HepG2 (cell line): Measurements from ENCODE around the gene MPP3. TPM values are rescaled to one million over a fixed set of nuclear protein-coding genes. Genes with fewer than 3 reads are reported as not detected.

Source experiments
- ATAC-seq: fragments of 200-7000 bp; cut with Tn5 transposase; 3 replicates; pipeline ENCODE4 v1.9.1; 2020; ENCODE audit warnings: mild to moderate bottlenecking, moderate library complexity
- BruUV-seq: library from RNA; stranded (reverse); fragments of 400-500 nt; replicated peaks from 2 replicates; lab custom pipeline; 2021; lab: Mats Ljungman, UMichigan
- CTCF ChIA-PET: fragments of 300-600 bp; formaldehyde crosslinking; extraction: SDS; loops from one replicate; lab custom pipeline; 2021; ENCODE audit warnings: low total read pairs, inconsistent platforms, low intra/inter-chr PET ratio; lab: Yijun Ruan, JAX
- POLR2A ChIA-PET: fragments of 350-600 bp; sonication (Branson Sonifier 250); formaldehyde crosslinking; loops from one replicate; lab custom pipeline; 2020; ENCODE audit warnings: antibody characterized with exemption, inconsistent platforms; lab: Yijun Ruan, JAX
- DNase-seq: peaks from one replicate; pipeline ENCODE4 v3.0.0-alpha.2; 2015; ENCODE audit warnings: low spot score
- FAIRE-seq: peaks from 3 replicates; lab custom pipeline; 2011; peaks lifted over from hg19 to GRCh38; lab: Jason Lieb, UNC
- H2AFZ ChIP-seq: one replicate; pipeline ENCODE4 v1.6.1; 2011; ENCODE audit warnings: low read length, inconsistent platforms
- H3K27ac ChIP-seq: fragments of 300-600 bp; 3 replicates; pipeline ENCODE4 v1.8.0; 2011; ENCODE audit warnings: mixed run types, mild to moderate bottlenecking, mixed read lengths, low read length, inconsistent platforms; ENCODE audit not compliant: insufficient read depth; ENCODE audit errors: extremely low read length
- H3K27me3 ChIP-seq, 2 experiments: fragments of 200-600 bp in 1 of 2; 2 replicates in 1 of 2; 3 replicates in 1 of 2; pipeline versions ENCODE4 v1.6.0 to v1.8.0; 2011; ENCODE audit warnings: low read length in 2 of 2, mild to moderate bottlenecking in 2 of 2, moderate library complexity in 2 of 2, inconsistent platforms in 1 of 2; ENCODE audit not compliant: insufficient read depth in 2 of 2, control insufficient read depth in 1 of 2
- H3K36me3 ChIP-seq, 2 experiments: fragments of 200-600 bp in 1 of 2; replicated peaks in 1 of 2; 2 replicates in 1 of 2; 3 replicates in 1 of 2; pipeline versions ENCODE4 v1.5.1 to v1.8.0; 2011; ENCODE audit warnings: low read length in 2 of 2, inconsistent platforms in 1 of 2; ENCODE audit not compliant: insufficient read depth in 2 of 2, control insufficient read depth in 1 of 2
- H3K4me1 ChIP-seq: 2 replicates; pipeline ENCODE4 v1.5.1; 2012; ENCODE audit warnings: low read length, inconsistent platforms; ENCODE audit not compliant: insufficient read depth
- H3K4me2 ChIP-seq: 2 replicates; pipeline ENCODE4 v1.6.0; 2011; ENCODE audit warnings: low read depth, low read length, inconsistent platforms
- H3K4me3 ChIP-seq, 3 experiments: fragments of 200-600 bp in 1 of 3; sonication (generic), shearing (Covaris generic) in 1 of 3; replicated peaks in 1 of 3; 2 replicates each; pipeline ENCODE4 v1.5.1; 2011 to 2016; ENCODE audit warnings: low read length in 3 of 3, inconsistent platforms in 2 of 3, low read depth in 2 of 3, mild to moderate bottlenecking in 2 of 3, control low read depth in 1 of 3, mixed read lengths in 1 of 3; ENCODE audit not compliant: insufficient read depth in 1 of 3
- H3K79me2 ChIP-seq: one replicate; pipeline ENCODE4 v1.6.1; 2011; ENCODE audit warnings: low read length, inconsistent platforms; ENCODE audit not compliant: insufficient read depth
- H3K9ac ChIP-seq: 2 replicates; pipeline ENCODE4 v1.6.0; 2011; ENCODE audit warnings: mild to moderate bottlenecking, low read depth, low read length, inconsistent platforms; ENCODE audit not compliant: insufficient read depth
- H3K9me3 ChIP-seq: 2 replicates; pipeline ENCODE4 v1.5.1; 2012; ENCODE audit warnings: mild to moderate bottlenecking, low read length
- H4K20me1 ChIP-seq: 2 replicates; pipeline ENCODE4 v1.6.0; 2011; ENCODE audit warnings: inconsistent platforms, mild to moderate bottlenecking, low read length, moderate library complexity; ENCODE audit not compliant: insufficient read depth
- CREB1 ChIP-seq, 2 experiments: fragments of 450-650 bp in 1 of 2; IDR thresholded peaks; 2 replicates each; pipeline ENCODE4 v1.6.1; 2016 to 2017; ENCODE audit warnings: control low read depth in 1 of 2, mild to moderate bottlenecking in 1 of 2, missing compliant biosample characterization in 1 of 2, missing genetic modification characterization in 1 of 2
- CTCF ChIP-seq: sonication (generic); formaldehyde crosslinking; IDR thresholded peaks from 2 replicates; pipeline ENCODE4 v1.5.0; 2020; ENCODE audit warnings: mild to moderate bottlenecking, missing genetic modification reagents, moderate library complexity
- DMTF1 ChIP-seq: sonication (generic); formaldehyde crosslinking; IDR thresholded peaks from 2 replicates; pipeline ENCODE4 v1.4.0; 2020; ENCODE audit warnings: mild to moderate bottlenecking, missing genetic modification reagents
- ERF ChIP-seq: IDR thresholded peaks from 2 replicates; pipeline ENCODE4 v1.6.1; 2018; ENCODE audit warnings: missing biosample characterization, missing genetic modification reagents
- KLF16 ChIP-seq, 2 experiments: sonication (generic) in 1 of 2; formaldehyde crosslinking in 1 of 2; IDR thresholded peaks; 2 replicates each; pipeline versions ENCODE4 v1.6.1 to v1.8.0; 2016 to 2023; ENCODE audit warnings: missing genetic modification reagents in 2 of 2, missing compliant biosample characterization in 1 of 2
- MAFK ChIP-seq, 2 experiments: IDR thresholded peaks in 1 of 2; conservative IDR thresholded peaks in 1 of 2; 2 replicates each; pipeline ENCODE4 v1.6.1; 2011; ENCODE audit warnings: improper control_type of control experiment in 2 of 2, low read length in 2 of 2
- SCMH1 ChIP-seq: sonication (generic); formaldehyde crosslinking; IDR thresholded peaks from 2 replicates; pipeline ENCODE4 v1.9.0; 2021; ENCODE audit warnings: missing genetic modification reagents, mild to moderate bottlenecking, borderline replicate concordance
- TEAD3 ChIP-seq: optimal IDR thresholded peaks from 2 replicates; pipeline ENCODE3; 2016; ENCODE audit warnings: borderline replicate concordance
- ZBTB46 ChIP-seq: sonication (generic); formaldehyde crosslinking; IDR thresholded peaks from 2 replicates; pipeline ENCODE4 v1.4.0; 2020; ENCODE audit warnings: mild to moderate bottlenecking, missing genetic modification reagents, borderline replicate concordance
- ZNF335 ChIP-seq: sonication (generic); formaldehyde crosslinking; IDR thresholded peaks from 2 replicates; pipeline ENCODE4 v1.4.0; 2020; ENCODE audit warnings: missing genetic modification reagents
- ZNF484 ChIP-seq: sonication (generic); formaldehyde crosslinking; IDR thresholded peaks from 2 replicates; pipeline ENCODE4 v1.5.1; 2020; ENCODE audit warnings: mild to moderate bottlenecking, low read depth, missing genetic modification reagents, borderline replicate concordance
- WGBS: methylation state at CpG from one replicate; pipeline ENCODE4 v1.1.6; 2017; ENCODE audit warnings: low lambda C conversion rate; 5-methylcytosine and 5-hydroxymethylcytosine counted together
- in situ Hi-C: cut with HindIII; loops from 2 replicates; pipeline ENCODE4 v1.10.0; 2017; ENCODE audit warnings: low pct_unique_long_range_greater_than_20kb; ENCODE audit not compliant: extremely low pct_ligation_motif_present
- intact Hi-C: fragments of 100-400 bp; cut with micrococcal nuclease; formaldehyde crosslinking; loops from one replicate; pipeline ENCODE4 v1.10.0; 2022; ENCODE audit not compliant: unreplicated experiment
- polyA plus RNA-seq, 8 experiments: library from polyadenylated mRNA; depleted of rRNA in 3 of 8; stranded (reverse) in 7 of 8; unstranded in 1 of 8; fragments of >200 nt; fragmentation: Illumina TruSeq in 4 of 8; extraction: Trizol in 4 of 8; gene quantifications; 2 replicates each; pipeline versions ENCODE4 v1.2.1 to v1.2.3, GENCODE V29; 2011 to 2016; ENCODE audit warnings: low read depth in 4 of 8, missing spikeins in 1 of 8, mixed read lengths in 1 of 8; ENCODE audit not compliant: insufficient read depth in 1 of 8
- total RNA-seq, 5 experiments: library from RNA; depleted of rRNA; stranded (reverse); fragments of >200 nt; fragmentation: Illumina TruSeq; extraction: Trizol; gene quantifications; 2 replicates each; pipeline ENCODE4 v1.2.3, GENCODE V29; 2016; ENCODE audit warnings: low read depth in 1 of 5

Gene MPP3
- total and polyA plus RNA-seq, 2 of the 13 experiments (the other 11 are each of a cell fraction or from before 2014, with no cell fraction given) = 0.91 to 1.8 TPM

GRCh38 chr17:43840814-43841213 lies 7.9 kb upstream of the MPP3 start:
- Histone ChIP-seq H3K9ac (no peak overlapping the region), H3K4me1 (peaks cover 22% of the 10 kb centered on the region), H2AFZ (no peak overlapping the region), H3K9me3 (no peaks in the 10 kb centered on the region), H3K4me3 (no peak overlapping the region), H3K36me3 (no peaks in the 10 kb centered on the region), H3K4me2 (no peak overlapping the region), H3K79me2 (no peaks in the 10 kb centered on the region), H3K27ac (no peak overlapping the region), H4K20me1 (no peaks in the 10 kb centered on the region), H3K27me3 (peaks cover 2 to 19% of the 10 kb centered on the region in 2 experiments; a peak in 3 of 5 replicates)
- BruUV-seq = no TSS peak
- CTCF ChIA-PET = no interaction called here
- TF ChIP-seq TEAD3 (CRISPR knock-in tag) (peak; percentile 42), CREB1 (IDR thresholded peaks at IDR 0.05) (no peak), CREB1 (CRISPR knock-in tag; IDR thresholded peaks at IDR 0.05) (no peak), CTCF (CRISPR knock-in tag) (peak; percentile 54)
- 39% methylated on average over 4 of the region's 4 CpGs for WGBS
- DNase-seq = peak; percentile 61
- in situ Hi-C loops = no loop called here
- intact Hi-C loops = no loop called here
- peak; percentile 28 for FAIRE-seq
- peak; percentile 86 for ATAC-seq
- POLR2A ChIA-PET = interaction anchor here (1.0 to 1.2 kb wide), 2 partner anchors 68 to 480 kb away, joined by 3 to 5 read pairs; no protein-coding TSS in a partner anchor

DNA sequence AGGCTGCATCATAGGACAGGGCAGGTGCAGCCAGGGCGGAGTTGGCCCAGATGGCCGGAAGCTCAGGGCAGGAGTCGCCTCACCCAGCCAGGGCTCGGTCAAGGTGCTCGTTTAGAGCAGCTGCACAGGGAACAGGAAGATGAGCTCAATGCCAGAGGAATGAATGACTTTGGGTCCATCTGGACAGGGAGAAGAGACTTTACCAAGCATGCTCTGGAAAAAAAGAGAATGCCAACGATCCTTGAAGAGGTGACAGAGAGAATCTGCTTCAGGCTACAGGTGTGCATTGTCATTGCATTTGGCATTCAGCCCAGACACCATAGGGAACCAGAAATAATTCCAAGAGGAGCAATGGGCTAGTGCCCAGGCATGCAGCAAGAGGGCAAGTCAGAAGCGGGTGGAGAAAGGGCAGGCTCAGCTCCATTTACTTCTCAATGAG lies 6.7 kb upstream of the MPP3 start:
- CTCF ChIA-PET = no interaction called here
- Histone ChIP-seq H3K4me2 (peak overlapping the region; percentile 52), H3K9me3 (no peaks in the 10 kb centered on the region), H3K27me3 (peaks cover 2 to 19% of the 10 kb centered on the region in 2 experiments; a peak in 3 of 5 replicates), H2AFZ (no peak overlapping the region), H4K20me1 (no peaks in the 10 kb centered on the region), H3K4me1 (peaks cover 19% of the 10 kb centered on the region), H3K27ac (no peak overlapping the region), H3K36me3 (no peaks in the 10 kb centered on the region), H3K9ac (no peak overlapping the region), H3K4me3 (peak overlapping the region in 1 of 3 experiments; percentile 13; a peak in 1 of 6 replicates), H3K79me2 (no peaks in the 10 kb centered on the region)
- ATAC-seq (peak; percentile 80), FAIRE-seq (no peak), DNase-seq (peak; percentile 48)
- POLR2A ChIA-PET = no interaction called here
- BruUV-seq = no TSS peak
- intact Hi-C loops (no loop called here), in situ Hi-C loops (no loop called here)
- 5% methylated on average over 7 of the region's 7 CpGs for WGBS
- TF ChIP-seq SCMH1 (CRISPR knock-in tag) (no peak), MAFK (conservative IDR thresholded peaks at IDR 0.05 in 1 of 2, IDR thresholded peaks at IDR 0.05 in 1 of 2; ENCODE audit: low read length in 2 of 2) (0 out of 4 replicates have a peak, but pooled peaks of 1 of the 2 experiments have one; percentile 12), ZNF484 (CRISPR knock-in tag) (no peak), ERF (peak; percentile 46; the same call in 1 of the 2 replicates), ZNF335 (CRISPR knock-in tag) (0 out of 2 replicates have a peak, but pooled peaks have one; percentile 53), ZBTB46 (CRISPR knock-in tag) (no peak), KLF16 (CRISPR knock-in tag; IDR thresholded peaks at IDR 0.05) (no peak), DMTF1 (no peak)
